Natural killer cell treated with Interleukin-12 subunit alpha and Interleukin-12 subunit beta and Interleukin-15 and Interleukin-18, amount 100 ng/mL, for 72 hours (primary cell): Measurements from ENCODE around the gene SLC7A1. TPM values are rescaled to one million over a fixed set of nuclear protein-coding genes. Genes with fewer than 3 reads are reported as not detected.

Experiments
- ATAC-seq, 2 donors: fragments of 150-1000 bp; cut with Tn5 transposase in 1 of 2; sonication (Bioruptor Pico), chemical (Tn5 transposase) in 1 of 2; 2 replicates each; pipeline ENCODE4 v1.10.0; 2021
- DNase-seq: peaks from one replicate; pipeline ENCODE4 v3.0.0; 2022; ENCODE audit warnings: low spot score
- H3K27ac Mint-ChIP-seq, 2 donors: 1 replicate in 1 of 2; 2 replicates in 1 of 2; pipeline ENCODE4 v1.8.0; 2022; ENCODE audit warnings: mixed read lengths in 2 of 2, mild to moderate bottlenecking in 1 of 2, moderate library complexity in 1 of 2
- H3K27me3 Mint-ChIP-seq, 2 donors: 1 replicate in 1 of 2; 2 replicates in 1 of 2; pipeline ENCODE4 v1.8.0; 2022; ENCODE audit warnings: mixed read lengths in 2 of 2
- H3K36me3 Mint-ChIP-seq: one replicate; pipeline ENCODE4 v1.8.0; 2022; ENCODE audit warnings: mixed read lengths
- H3K4me1 Mint-ChIP-seq, 2 donors: 1 replicate in 1 of 2; 2 replicates in 1 of 2; pipeline ENCODE4 v1.8.0; 2022; ENCODE audit warnings: low read depth in 2 of 2, mixed read lengths in 2 of 2, mild to moderate bottlenecking in 1 of 2
- H3K4me3 Mint-ChIP-seq: one replicate; pipeline ENCODE4 v1.8.0; 2022; ENCODE audit warnings: mixed read lengths
- H3K9me3 Mint-ChIP-seq: 2 replicates; pipeline ENCODE4 v1.8.0; 2022; ENCODE audit warnings: mixed read lengths
- total RNA-seq, 2 donors: library from RNA; stranded (reverse); gene quantifications; one replicate each; pipeline ENCODE4 v1.2.3, GENCODE V29; 2022

Gene SLC7A1
- total RNA-seq, 2 donors from 2014 or later = 80.2 to 152 TPM

GRCh38 chr13:29540334-29540733 is 55.2 kb downstream of the SLC7A1 start:
- H3K9me3 Mint-ChIP-seq = no peaks in the 10 kb centered on the region
- peaks cover 18 to 23% of the 10 kb centered on the region in 2 donors for H3K4me1 Mint-ChIP-seq
- ATAC-seq = no peak
- no peaks in the 10 kb centered on the region for H3K27me3 Mint-ChIP-seq
- H3K27ac Mint-ChIP-seq = no peak overlapping the region
- H3K36me3 Mint-ChIP-seq = peaks cover 12% of the 10 kb centered on the region
- no peak for DNase-seq
- no peak overlapping the region for H3K4me3 Mint-ChIP-seq

DNA sequence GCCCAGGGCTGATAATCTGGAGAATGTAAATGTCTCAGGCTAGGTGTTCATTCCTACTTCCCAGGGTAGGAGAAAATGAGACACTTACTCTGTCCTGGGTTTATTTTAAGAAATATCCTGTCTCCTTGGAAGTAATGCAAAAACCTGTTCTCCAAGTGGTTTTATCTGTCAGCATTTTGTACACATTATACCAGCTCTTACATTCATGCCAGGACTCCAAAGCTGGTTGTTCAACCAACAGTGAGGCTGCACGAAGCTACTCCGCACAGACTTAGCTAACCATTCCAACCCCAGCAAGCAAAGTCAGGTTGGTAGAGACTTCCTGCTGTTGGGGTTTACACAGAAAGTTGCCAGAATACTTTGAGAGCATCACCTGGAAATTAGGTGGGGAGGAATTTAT is 55.6 kb downstream of the SLC7A1 start:
- H3K36me3 Mint-ChIP-seq = peaks cover 12% of the 10 kb centered on the region
- peaks cover 18 to 23% of the 10 kb centered on the region in 2 donors for H3K4me1 Mint-ChIP-seq
- H3K27me3 Mint-ChIP-seq = no peaks in the 10 kb centered on the region
- H3K27ac Mint-ChIP-seq = no peak overlapping the region
- H3K9me3 Mint-ChIP-seq = no peaks in the 10 kb centered on the region
- DNase-seq (no peak), ATAC-seq (no peak)
- no peak overlapping the region for H3K4me3 Mint-ChIP-seq

- no peak overlapping the region for H3K27ac Mint-ChIP-seq
Observed at GRCh38 chr13:29538652-29539040, 56.8 kb downstream of the SLC7A1 start.

DNA sequence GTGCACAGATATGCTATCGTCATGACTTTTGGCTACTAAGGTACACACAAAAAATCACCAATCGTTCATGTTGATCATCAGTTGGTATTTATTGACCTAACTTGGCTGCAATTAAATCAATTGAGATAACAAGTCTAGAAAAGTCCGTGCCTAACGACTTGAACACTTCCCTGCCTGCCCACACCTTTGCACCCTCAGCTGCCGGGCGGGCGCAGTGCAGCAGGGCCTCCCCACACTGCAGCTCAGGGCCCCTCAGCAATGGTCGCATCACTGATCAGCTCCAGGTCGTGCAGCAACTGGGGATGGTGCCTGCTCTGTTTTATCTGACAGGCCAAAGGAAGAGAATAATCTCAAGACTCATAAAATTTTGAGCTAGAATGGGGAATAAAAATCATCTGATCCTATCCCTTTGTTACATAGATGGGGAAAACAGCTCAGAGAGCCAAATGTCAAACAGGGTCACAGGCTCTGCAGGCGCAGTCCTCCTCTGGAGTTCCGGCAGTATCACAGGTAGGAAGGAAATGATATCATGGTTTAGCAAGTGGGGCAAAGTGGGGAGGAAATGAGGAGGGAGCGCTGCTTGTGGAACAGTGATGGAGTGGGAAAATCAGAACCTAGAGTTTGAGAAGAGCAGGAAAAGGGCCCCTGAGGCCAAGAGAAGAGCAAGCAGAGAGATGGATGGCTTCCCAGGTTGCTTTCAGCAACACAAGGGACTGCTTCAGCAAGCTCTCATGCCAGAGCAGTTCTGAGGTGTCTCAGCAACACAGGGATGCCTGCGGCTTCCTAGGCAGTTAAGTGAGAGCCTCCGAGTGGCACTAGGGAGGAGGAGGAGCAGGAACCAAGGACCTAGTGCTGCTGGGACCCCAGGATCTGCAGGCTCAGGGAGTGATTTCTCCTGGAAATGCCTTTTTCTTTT is 57.5 kb downstream of the SLC7A1 start:
- H3K27ac Mint-ChIP-seq = no peak overlapping the region
- peaks cover 12% of the 10 kb centered on the region for H3K36me3 Mint-ChIP-seq

More at GRCh38 chr13:29538652-29539040, 56.8 kb downstream of the SLC7A1 start:
- H3K4me1 Mint-ChIP-seq = peaks cover 18 to 20% of the 10 kb centered on the region in 2 donors
- H3K9me3 Mint-ChIP-seq = no peaks in the 10 kb centered on the region
- H3K4me3 Mint-ChIP-seq = no peak overlapping the region
- no peak for DNase-seq
- ATAC-seq = no peak
- no peaks in the 10 kb centered on the region for H3K27me3 Mint-ChIP-seq
- H3K36me3 Mint-ChIP-seq = peaks cover 12% of the 10 kb centered on the region

DNA sequence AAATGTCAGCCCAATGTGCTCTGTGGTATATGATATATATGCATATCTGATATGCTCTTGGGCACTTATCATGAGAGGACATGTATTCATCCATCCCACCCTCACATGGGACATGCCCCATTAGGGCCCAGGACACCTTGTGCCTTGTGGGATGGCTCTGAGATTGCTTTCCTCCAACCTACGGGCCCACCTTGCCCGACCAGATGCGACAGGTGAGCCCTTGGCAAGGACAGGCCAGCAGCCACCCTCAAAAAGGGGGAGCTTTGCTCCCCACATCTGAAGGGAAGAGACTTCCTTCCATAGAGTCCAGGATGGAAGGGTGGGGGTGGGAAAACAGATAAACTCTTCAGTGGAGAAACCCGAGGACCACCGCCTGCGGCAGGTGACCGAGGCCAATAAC is 58.6 kb downstream of the SLC7A1 start:
- H3K9me3 Mint-ChIP-seq = no peaks in the 10 kb centered on the region
- H3K4me3 Mint-ChIP-seq = no peak overlapping the region
- no peaks in the 10 kb centered on the region for H3K27me3 Mint-ChIP-seq
- ATAC-seq (no peak), DNase-seq (no peak)
- no peak overlapping the region for H3K27ac Mint-ChIP-seq
- H3K36me3 Mint-ChIP-seq = peaks cover 16% of the 10 kb centered on the region
- peaks cover 14 to 15% of the 10 kb centered on the region in 2 donors for H3K4me1 Mint-ChIP-seq

More for the DNA sequence above, 57.5 kb downstream of the SLC7A1 start:
- Mint-ChIP-seq H3K27me3 (no peaks in the 10 kb centered on the region), H3K4me3 (no peak overlapping the region), H3K4me1 (peaks cover 14 to 15% of the 10 kb centered on the region in 2 donors), H3K9me3 (no peaks in the 10 kb centered on the region)
- ATAC-seq (no peak), DNase-seq (no peak)

DNA sequence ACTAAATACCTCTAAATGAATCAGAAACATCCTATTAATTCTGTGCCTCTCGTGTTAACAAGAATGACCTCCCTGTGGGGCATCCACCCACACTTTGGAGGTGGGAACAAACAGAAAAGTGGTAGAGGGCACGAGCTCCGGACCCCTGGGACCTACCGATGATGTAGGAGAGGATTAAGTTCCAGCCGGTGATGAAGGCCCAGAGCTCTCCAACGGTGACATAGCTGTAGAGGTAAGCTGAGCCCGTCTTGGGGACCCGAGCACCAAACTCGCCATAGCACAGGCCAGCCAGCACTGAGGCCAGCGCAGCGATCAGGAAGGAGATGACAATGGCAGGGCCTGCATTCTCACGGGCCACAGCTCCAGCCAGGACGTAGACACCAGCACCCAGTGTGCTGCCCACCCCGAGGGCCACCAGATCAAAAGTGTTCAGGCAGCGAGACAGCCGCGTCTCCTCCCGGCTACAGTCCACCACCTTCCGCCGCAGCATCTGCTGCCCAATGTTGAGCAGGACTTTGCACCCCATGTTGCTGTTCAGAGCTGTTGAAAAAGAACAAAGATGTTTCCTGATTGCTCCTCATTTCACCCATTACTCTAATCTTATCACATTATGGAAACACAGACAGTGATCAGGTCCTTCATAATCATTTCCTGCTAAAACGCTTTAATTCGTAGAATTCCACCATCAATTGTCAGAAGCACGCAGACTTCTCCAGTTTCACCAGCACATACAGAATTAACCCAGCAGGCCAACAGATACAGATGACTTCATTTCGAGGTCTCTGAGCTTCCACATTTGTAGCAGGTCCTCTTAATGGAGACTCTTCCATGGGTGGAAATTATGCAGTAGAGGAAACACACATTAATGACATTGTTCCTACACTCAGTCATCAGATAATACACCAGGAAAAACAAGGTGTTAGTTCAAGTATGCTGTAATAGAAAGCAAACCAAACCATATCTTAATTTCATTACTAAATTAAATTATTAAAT is 59.5 kb downstream of the SLC7A1 start:
- ATAC-seq (no peak), DNase-seq (no peak)
- Mint-ChIP-seq H3K27ac (no peak overlapping the region), H3K4me1 (peaks cover 9 to 13% of the 10 kb centered on the region in 2 donors), H3K27me3 (no peaks in the 10 kb centered on the region), H3K4me3 (no peak overlapping the region), H3K36me3 (peaks cover 12% of the 10 kb centered on the region), H3K9me3 (no peaks in the 10 kb centered on the region)

GRCh38 chr13:29534083-29534482 is 61.4 kb downstream of the SLC7A1 start:
- no peaks in the 10 kb centered on the region for H3K27me3 Mint-ChIP-seq
- peaks cover 19% of the 10 kb centered on the region for H3K36me3 Mint-ChIP-seq
- no peaks in the 10 kb centered on the region for H3K9me3 Mint-ChIP-seq
- no peak for DNase-seq
- no peak overlapping the region for H3K27ac Mint-ChIP-seq
- ATAC-seq = no peak
- no peak overlapping the region for H3K4me3 Mint-ChIP-seq
- H3K4me1 Mint-ChIP-seq = peaks cover 17 to 28% of the 10 kb centered on the region in 2 donors

- no peaks in the 10 kb centered on the region for H3K9me3 Mint-ChIP-seq
- no peak for ATAC-seq
- DNase-seq = no peak
- no peak overlapping the region for H3K27ac Mint-ChIP-seq
- peaks cover 19% of the 10 kb centered on the region for H3K36me3 Mint-ChIP-seq
- H3K4me1 Mint-ChIP-seq = peaks cover 12 to 24% of the 10 kb centered on the region in 2 donors
- H3K4me3 Mint-ChIP-seq = no peak overlapping the region
- H3K27me3 Mint-ChIP-seq = no peaks in the 10 kb centered on the region
Observed at GRCh38 chr13:29532821-29533220, 62.7 kb downstream of the SLC7A1 start.

DNA sequence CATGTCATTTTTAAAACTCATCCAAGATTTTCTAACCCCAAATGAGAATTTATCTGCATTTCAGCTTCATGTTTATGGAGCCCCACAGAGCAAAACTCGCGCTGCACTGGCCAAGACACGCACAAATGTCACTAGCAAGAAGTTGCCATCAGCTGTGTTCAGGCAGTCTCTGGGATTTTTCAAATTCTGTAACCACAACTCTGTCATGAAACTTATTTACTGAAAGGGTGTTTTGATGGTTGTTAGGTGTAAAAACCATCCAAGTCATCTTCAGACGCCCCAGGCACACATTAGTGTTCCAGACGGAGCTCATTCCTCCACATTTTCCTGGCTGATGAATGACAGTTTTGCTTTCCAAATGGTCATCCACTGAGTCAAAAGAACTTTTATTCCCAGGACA is 63.4 kb downstream of the SLC7A1 start:
- ATAC-seq (no peak), DNase-seq (no peak)
- Mint-ChIP-seq H3K27me3 (no peaks in the 10 kb centered on the region), H3K4me3 (no peak overlapping the region), H3K4me1 (peaks cover 11 to 26% of the 10 kb centered on the region in 2 donors), H3K9me3 (no peaks in the 10 kb centered on the region), H3K27ac (no peak overlapping the region), H3K36me3 (peaks cover 19% of the 10 kb centered on the region)

GRCh38 chr13:29530901-29531300 is 64.6 kb downstream of the SLC7A1 start:
- H3K4me3 Mint-ChIP-seq = no peak overlapping the region
- DNase-seq = no peak
- H3K9me3 Mint-ChIP-seq = no peaks in the 10 kb centered on the region
- ATAC-seq = no peak
- peak overlapping the region in 1 of 2 donors; percentile 53 for H3K27ac Mint-ChIP-seq
- peaks cover 11 to 26% of the 10 kb centered on the region in 2 donors for H3K4me1 Mint-ChIP-seq
- no peaks in the 10 kb centered on the region for H3K27me3 Mint-ChIP-seq
- H3K36me3 Mint-ChIP-seq = peaks cover 15% of the 10 kb centered on the region

DNA sequence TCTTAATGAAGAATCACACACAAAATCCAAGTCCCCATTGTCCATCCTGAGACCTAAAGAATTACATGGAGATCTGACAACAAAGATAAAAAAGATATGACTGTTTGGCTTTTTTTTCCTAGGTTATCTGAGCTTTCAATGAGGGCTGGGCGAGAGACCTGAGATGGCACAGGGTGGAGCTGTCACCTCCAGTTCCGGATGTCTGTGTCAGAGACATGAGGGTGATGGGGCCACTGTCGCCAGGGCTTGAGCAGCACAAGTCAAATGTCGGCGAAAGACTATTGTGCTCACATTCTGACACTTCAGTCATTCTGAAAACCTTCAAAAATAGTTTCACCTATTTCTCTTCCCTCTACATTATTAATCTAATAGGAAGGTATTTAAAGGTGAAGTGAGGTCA is 65.7 kb downstream of the SLC7A1 start:
- no peak for DNase-seq

DNA sequence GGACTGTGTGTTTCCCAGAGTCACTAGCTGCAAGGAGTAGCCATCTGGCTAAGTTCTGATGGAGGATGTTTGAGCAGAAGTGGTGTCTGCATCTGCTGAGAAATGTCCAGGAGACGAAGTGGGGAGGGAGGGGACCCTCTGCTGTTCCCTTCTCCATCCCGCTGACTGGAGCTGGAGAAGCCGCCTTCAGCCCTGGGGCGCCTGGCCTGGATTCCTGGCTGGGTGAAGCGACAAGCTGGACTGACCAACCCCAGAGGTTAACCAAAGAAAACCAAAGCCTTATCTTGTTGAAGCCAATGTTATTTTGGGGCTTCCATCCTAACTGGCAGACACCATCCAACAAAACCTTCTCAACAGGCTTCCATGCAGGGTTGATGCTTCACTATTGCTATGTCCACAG is 67.6 kb downstream of the SLC7A1 start:
- H3K36me3 Mint-ChIP-seq = peaks cover 15% of the 10 kb centered on the region
- no peak overlapping the region for H3K27ac Mint-ChIP-seq

More for the DNA sequence above, 65.7 kb downstream of the SLC7A1 start:
- H3K4me3 Mint-ChIP-seq = peak overlapping the region; percentile 34
- peaks cover 15% of the 10 kb centered on the region for H3K36me3 Mint-ChIP-seq
- peak; percentile 77 to 78 for ATAC-seq
- no peaks in the 10 kb centered on the region for H3K9me3 Mint-ChIP-seq
- H3K4me1 Mint-ChIP-seq = peaks cover 11 to 30% of the 10 kb centered on the region in 2 donors
- no peaks in the 10 kb centered on the region for H3K27me3 Mint-ChIP-seq
- peak overlapping the region; percentile 53 to 62 for H3K27ac Mint-ChIP-seq

GRCh38 chr13:29527511-29527910 is 68.0 kb downstream of the SLC7A1 start:
- no peak overlapping the region for H3K4me3 Mint-ChIP-seq
- DNase-seq (no peak), ATAC-seq (no peak)
- H3K9me3 Mint-ChIP-seq = no peaks in the 10 kb centered on the region
- no peaks in the 10 kb centered on the region for H3K27me3 Mint-ChIP-seq
- H3K27ac Mint-ChIP-seq = no peak overlapping the region
- H3K4me1 Mint-ChIP-seq = peaks cover 11 to 29% of the 10 kb centered on the region in 2 donors
- peaks cover 12% of the 10 kb centered on the region for H3K36me3 Mint-ChIP-seq

More for the DNA sequence above, 67.6 kb downstream of the SLC7A1 start:
- no peaks in the 10 kb centered on the region for H3K9me3 Mint-ChIP-seq
- ATAC-seq (no peak), DNase-seq (no peak)
- H3K27me3 Mint-ChIP-seq = no peaks in the 10 kb centered on the region
- no peak overlapping the region for H3K4me3 Mint-ChIP-seq
- H3K4me1 Mint-ChIP-seq = peaks cover 11 to 30% of the 10 kb centered on the region in 2 donors
